Uterus (tissue), 2 donors: ENCODE data around the gene QRICH2.

ENCODE experiments used
- POLR2A ChIP-seq, 2 donors: fragments of 450-650 bp; IDR thresholded peaks; one replicate each; pipeline ENCODE4 v1.6.1; 2016; ENCODE audit warnings: antibody characterized with exemption in 2 of 2, mild to moderate bottlenecking in 1 of 2, moderate library complexity in 1 of 2
- TF ChIP-seq, protein P1 (sequence below), 4 experiments: fragments of 200-600 bp in 2 of 4; fragments of 450-650 bp in 2 of 4; sonication (generic) in 2 of 4; IDR thresholded peaks; one replicate each; pipeline ENCODE4 v1.5.1; 2016 to 2019; ENCODE audit warnings: antibody characterized with exemption in 4 of 4, mild to moderate bottlenecking in 2 of 4, moderate library complexity in 1 of 4

DNA sequence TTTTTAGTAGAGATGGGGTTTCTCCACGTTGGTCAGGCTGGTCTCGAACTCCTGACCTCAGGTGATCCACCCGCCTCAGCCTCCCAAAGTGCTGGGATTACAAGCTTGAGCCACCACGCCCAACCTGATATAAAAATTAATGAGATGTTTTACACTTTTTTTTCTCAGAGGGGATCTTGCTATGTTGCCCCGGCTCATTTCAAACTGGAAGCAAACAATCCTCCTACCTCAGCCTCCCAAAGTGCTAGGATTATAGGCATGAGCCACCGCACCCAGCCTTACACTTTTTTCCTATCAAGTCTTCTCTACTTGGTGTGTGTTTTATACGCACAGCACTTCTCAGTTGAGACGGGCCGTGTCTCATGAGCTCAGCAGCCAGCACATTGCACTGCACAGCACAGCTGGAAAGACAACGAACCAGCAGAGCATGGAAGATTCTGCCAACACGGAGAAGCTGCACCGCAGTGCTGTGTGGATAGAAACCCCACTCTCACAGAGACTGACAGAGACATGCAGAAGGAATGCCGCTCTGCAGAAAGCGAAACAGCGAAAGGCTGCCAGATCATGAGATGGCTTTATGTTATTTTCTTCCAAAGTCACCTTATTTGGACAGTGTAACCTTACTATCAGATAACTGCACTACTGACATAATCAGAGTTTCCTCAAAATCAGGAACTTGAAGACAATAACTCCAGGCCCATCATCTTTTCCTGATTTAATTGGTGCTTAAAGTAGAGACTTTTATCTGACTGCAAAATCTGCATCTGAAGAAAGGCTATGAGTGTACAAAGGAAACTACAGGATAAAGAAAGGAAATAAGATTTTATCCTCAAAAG is 6.5 kb upstream of the QRICH2 start:
- TF ChIP-seq, protein P1, sequence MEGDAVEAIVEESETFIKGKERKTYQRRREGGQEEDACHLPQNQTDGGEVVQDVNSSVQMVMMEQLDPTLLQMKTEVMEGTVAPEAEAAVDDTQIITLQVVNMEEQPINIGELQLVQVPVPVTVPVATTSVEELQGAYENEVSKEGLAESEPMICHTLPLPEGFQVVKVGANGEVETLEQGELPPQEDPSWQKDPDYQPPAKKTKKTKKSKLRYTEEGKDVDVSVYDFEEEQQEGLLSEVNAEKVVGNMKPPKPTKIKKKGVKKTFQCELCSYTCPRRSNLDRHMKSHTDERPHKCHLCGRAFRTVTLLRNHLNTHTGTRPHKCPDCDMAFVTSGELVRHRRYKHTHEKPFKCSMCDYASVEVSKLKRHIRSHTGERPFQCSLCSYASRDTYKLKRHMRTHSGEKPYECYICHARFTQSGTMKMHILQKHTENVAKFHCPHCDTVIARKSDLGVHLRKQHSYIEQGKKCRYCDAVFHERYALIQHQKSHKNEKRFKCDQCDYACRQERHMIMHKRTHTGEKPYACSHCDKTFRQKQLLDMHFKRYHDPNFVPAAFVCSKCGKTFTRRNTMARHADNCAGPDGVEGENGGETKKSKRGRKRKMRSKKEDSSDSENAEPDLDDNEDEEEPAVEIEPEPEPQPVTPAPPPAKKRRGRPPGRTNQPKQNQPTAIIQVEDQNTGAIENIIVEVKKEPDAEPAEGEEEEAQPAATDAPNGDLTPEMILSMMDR (IDR thresholded peaks at IDR 0.05), result no peak
- TF ChIP-seq POLR2A (IDR thresholded peaks at IDR 0.05), result no peak
